HepG2 (cell line): ENCODE results near the gene ZFAND4. TPM values are rescaled to one million over a fixed set of nuclear protein-coding genes. Genes with fewer than 3 reads are reported as not detected.
A peak's percentile ranks its signal among the peaks of the same experiment; 100 is the strongest.

Experiments
- ADNP ChIP-seq: sonication (generic); formaldehyde crosslinking; IDR thresholded peaks from 2 replicates; pipeline ENCODE4 v1.4.0; 2020; ENCODE audit warnings: missing genetic modification reagents
- CHD2 ChIP-seq: IDR thresholded peaks from 2 replicates; pipeline ENCODE4 v1.6.1; 2011; ENCODE audit warnings: low read depth, low read length, improper control_type of control experiment
- DR1 ChIP-seq: sonication (generic); formaldehyde crosslinking; IDR thresholded peaks from 2 replicates; pipeline ENCODE4 v1.8.0; 2021; ENCODE audit warnings: mild to moderate bottlenecking, missing genetic modification reagents, inconsistent platforms
- EHMT2 ChIP-seq: fragments of 200-600 bp; sonication (generic); IDR thresholded peaks from 2 replicates; pipeline ENCODE4 v1.7.0; 2017; ENCODE audit warnings: antibody characterized with exemption, low read depth, low read length, borderline replicate concordance
- IRF2 ChIP-seq: IDR thresholded peaks from 2 replicates; pipeline ENCODE4 v1.6.1; 2018; ENCODE audit warnings: missing genetic modification reagents, missing compliant biosample characterization
- KAT2B ChIP-seq: fragments of 150-350 bp; IDR thresholded peaks from 2 replicates; pipeline ENCODE4 v1.6.1; 2014; ENCODE audit warnings: low read depth, low read length, borderline replicate concordance
- LCORL ChIP-seq, 2 experiments: fragments of 450-650 bp in 1 of 2; sonication (generic) in 1 of 2; formaldehyde crosslinking in 1 of 2; IDR thresholded peaks; 2 replicates each; pipeline versions ENCODE4 v1.5.0 to v1.6.1; 2017 to 2020; ENCODE audit warnings: antibody characterized with exemption in 1 of 2, missing genetic modification reagents in 1 of 2
- MED13 ChIP-seq: sonication (generic); formaldehyde crosslinking; IDR thresholded peaks from 2 replicates; pipeline ENCODE4 v1.5.0; 2020; ENCODE audit warnings: missing genetic modification reagents
- MED8 ChIP-seq: sonication (generic); formaldehyde crosslinking; IDR thresholded peaks from 2 replicates; pipeline ENCODE4 v1.8.1; 2023; ENCODE audit warnings: mild to moderate bottlenecking, missing genetic modification reagents; ENCODE audit not compliant: insufficient replicate concordance
- MEIS1 ChIP-seq: sonication (generic); formaldehyde crosslinking; IDR thresholded peaks from 2 replicates; pipeline ENCODE4 v1.9.0; 2021; ENCODE audit warnings: mild to moderate bottlenecking, missing genetic modification reagents, moderate library complexity, borderline replicate concordance
- MZF1 ChIP-seq: sonication (generic); formaldehyde crosslinking; IDR thresholded peaks from 2 replicates; pipeline ENCODE4 v1.8.1; 2023; ENCODE audit warnings: mild to moderate bottlenecking, missing genetic modification reagents, borderline replicate concordance
- NFATC3 ChIP-seq: sonication (generic); formaldehyde crosslinking; IDR thresholded peaks from 2 replicates; pipeline ENCODE4 v1.5.1; 2020; ENCODE audit warnings: mild to moderate bottlenecking, missing genetic modification reagents
- TAF1 ChIP-seq: sonication (generic); formaldehyde crosslinking; IDR thresholded peaks from 2 replicates; pipeline ENCODE4 v1.4.0; 2020; ENCODE audit warnings: missing genetic modification reagents
- TARDBP ChIP-seq: sonication (generic); formaldehyde crosslinking; IDR thresholded peaks from 2 replicates; pipeline ENCODE4 v1.8.0; 2022; ENCODE audit warnings: mild to moderate bottlenecking, missing genetic modification reagents
- ZKSCAN8 ChIP-seq: IDR thresholded peaks from 2 replicates; pipeline ENCODE4 v1.6.1; 2016; ENCODE audit warnings: borderline replicate concordance, missing genetic modification reagents, missing compliant biosample characterization
- ZMYM3 ChIP-seq: sonication (generic); formaldehyde crosslinking; IDR thresholded peaks from 2 replicates; pipeline ENCODE4 v1.5.1; 2020; ENCODE audit warnings: mild to moderate bottlenecking, missing genetic modification reagents
- ZNF30 ChIP-seq: sonication (generic); formaldehyde crosslinking; IDR thresholded peaks from 2 replicates; pipeline ENCODE4 v1.5.0; 2020; ENCODE audit warnings: mild to moderate bottlenecking, missing genetic modification reagents
- ZNF317 ChIP-seq: sonication (generic); formaldehyde crosslinking; IDR thresholded peaks from 2 replicates; pipeline ENCODE4 v1.5.0; 2020; ENCODE audit warnings: mild to moderate bottlenecking, missing genetic modification reagents
- ZNF598 ChIP-seq: sonication (generic); formaldehyde crosslinking; IDR thresholded peaks from 2 replicates; pipeline ENCODE4 v1.5.1; 2020; ENCODE audit warnings: mild to moderate bottlenecking, missing genetic modification reagents, borderline replicate concordance
- polyA plus RNA-seq, 8 experiments: library from polyadenylated mRNA; depleted of rRNA in 3 of 8; stranded (reverse) in 7 of 8; unstranded in 1 of 8; fragments of >200 nt; fragmentation: Illumina TruSeq in 4 of 8; extraction: Trizol in 4 of 8; gene quantifications; 2 replicates each; pipeline versions ENCODE4 v1.2.1 to v1.2.3, GENCODE V29; 2011 to 2016; ENCODE audit warnings: low read depth in 4 of 8, missing spikeins in 1 of 8, mixed read lengths in 1 of 8; ENCODE audit not compliant: insufficient read depth in 1 of 8
- total RNA-seq, 5 experiments: library from RNA; depleted of rRNA; stranded (reverse); fragments of >200 nt; fragmentation: Illumina TruSeq; extraction: Trizol; gene quantifications; 2 replicates each; pipeline ENCODE4 v1.2.3, GENCODE V29; 2016; ENCODE audit warnings: low read depth in 1 of 5
- TF ChIP-seq, protein P1 (sequence below), 2 experiments: sonication (generic) in 1 of 2; formaldehyde crosslinking in 1 of 2; IDR thresholded peaks; 2 replicates each; pipeline versions ENCODE4 v1.5.1 to v1.6.1; 2011 to 2020; ENCODE audit warnings: borderline replicate concordance in 1 of 2, low read depth in 1 of 2, low read length in 1 of 2, mild to moderate bottlenecking in 1 of 2, missing genetic modification reagents in 1 of 2, moderate library complexity in 1 of 2
- TF ChIP-seq, protein P2 (sequence below): IDR thresholded peaks from 2 replicates; pipeline ENCODE4 v1.6.1; 2016; ENCODE audit warnings: low read depth
- TF ChIP-seq, protein P3 (sequence below): sonication (generic); formaldehyde crosslinking; IDR thresholded peaks from 2 replicates; pipeline ENCODE4 v1.9.0; 2021; ENCODE audit warnings: missing genetic modification reagents, mild to moderate bottlenecking, borderline replicate concordance
- TF ChIP-seq, protein P4 (sequence below): sonication (generic); formaldehyde crosslinking; conservative IDR thresholded peaks from 2 replicates; pipeline ENCODE4 v1.8.0; 2022; ENCODE audit warnings: low read depth, missing genetic modification reagents

Gene ZFAND4
- total and polyA plus RNA-seq, 2 of the 13 experiments (the other 11 are each of a cell fraction or from before 2014, with no cell fraction given) = 2.9 to 9.2 TPM

DNA sequence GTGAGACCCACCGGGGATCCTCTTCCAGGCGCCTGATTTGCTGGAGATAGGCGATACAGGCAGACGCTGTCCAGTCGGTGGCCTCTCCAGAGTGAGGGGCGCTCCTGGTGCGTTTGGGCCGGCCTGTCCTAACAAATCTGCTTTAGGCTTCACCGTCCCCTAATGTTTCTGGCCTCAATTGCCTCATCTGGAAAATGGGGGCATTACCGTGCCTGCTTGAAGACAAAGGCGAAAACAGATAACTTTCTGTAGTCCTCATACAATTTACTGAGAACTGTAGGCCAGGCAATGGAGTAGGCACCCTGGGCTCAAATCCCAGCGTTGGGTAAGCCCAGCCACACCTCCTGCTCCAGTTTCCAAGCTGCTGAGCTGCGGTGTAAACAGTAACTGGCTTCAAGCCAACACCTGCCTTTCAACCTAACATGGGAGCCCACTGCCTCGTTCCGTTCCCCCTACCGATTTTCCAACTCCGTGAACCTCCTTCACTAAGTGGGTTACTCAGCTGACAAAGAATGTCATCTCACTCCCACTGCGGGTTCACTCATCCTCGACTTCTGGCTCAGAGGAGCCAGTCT is 589 bp upstream of the ZFAND4 start (continued):
- TF ChIP-seq ZMYM3 (CRISPR knock-in tag) (peak; percentile 97), NFATC3 (CRISPR knock-in tag) (0 out of 2 replicates have a peak, but pooled peaks have one; percentile 93), ADNP (CRISPR knock-in tag) (peak; percentile 74), LCORL (IDR thresholded peaks at IDR 0.05) (0 out of 2 replicates have a peak, but pooled peaks have one; percentile 69), LCORL (CRISPR knock-in tag; IDR thresholded peaks at IDR 0.05) (no peak), TARDBP (CRISPR knock-in tag) (0 out of 2 replicates have a peak, but pooled peaks have one; percentile 3), EHMT2 (peak; percentile 47; the same call in 1 of the 2 replicates), DR1 (peak; percentile 3; the same call in 1 of the 2 replicates), MEIS1 (CRISPR knock-in tag) (no peak), ZNF317 (CRISPR knock-in tag) (0 out of 2 replicates have a peak, but pooled peaks have one; percentile 67), CHD2 (no peak), MED8 (peak; percentile 64), IRF2 (CRISPR knock-in tag) (0 out of 2 replicates have a peak, but pooled peaks have one; percentile 8), ZNF598 (CRISPR knock-in tag) (peak; percentile 84; the same call in 1 of the 2 replicates), MZF1 (no peak; the same call in 1 of the 2 replicates), ZNF30 (CRISPR knock-in tag) (0 out of 2 replicates have a peak, but pooled peaks have one; percentile 26), ZKSCAN8 (no peak), TAF1 (CRISPR knock-in tag) (peak; percentile 4; the same call in 1 of the 2 replicates), MED13 (CRISPR knock-in tag) (0 out of 2 replicates have a peak, but pooled peaks have one; percentile 6), KAT2B (no peak)
- TF ChIP-seq, protein P1, sequence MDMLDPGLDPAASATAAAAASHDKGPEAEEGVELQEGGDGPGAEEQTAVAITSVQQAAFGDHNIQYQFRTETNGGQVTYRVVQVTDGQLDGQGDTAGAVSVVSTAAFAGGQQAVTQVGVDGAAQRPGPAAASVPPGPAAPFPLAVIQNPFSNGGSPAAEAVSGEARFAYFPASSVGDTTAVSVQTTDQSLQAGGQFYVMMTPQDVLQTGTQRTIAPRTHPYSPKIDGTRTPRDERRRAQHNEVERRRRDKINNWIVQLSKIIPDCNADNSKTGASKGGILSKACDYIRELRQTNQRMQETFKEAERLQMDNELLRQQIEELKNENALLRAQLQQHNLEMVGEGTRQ (IDR thresholded peaks at IDR 0.05; ENCODE audit: low read depth, low read length) = no peak
- TF ChIP-seq, protein P1 (CRISPR knock-in tag; IDR thresholded peaks at IDR 0.05; ENCODE audit: borderline replicate concordance) = 0 out of 2 replicates have a peak, but pooled peaks have one; percentile 9
- TF ChIP-seq, protein P2, sequence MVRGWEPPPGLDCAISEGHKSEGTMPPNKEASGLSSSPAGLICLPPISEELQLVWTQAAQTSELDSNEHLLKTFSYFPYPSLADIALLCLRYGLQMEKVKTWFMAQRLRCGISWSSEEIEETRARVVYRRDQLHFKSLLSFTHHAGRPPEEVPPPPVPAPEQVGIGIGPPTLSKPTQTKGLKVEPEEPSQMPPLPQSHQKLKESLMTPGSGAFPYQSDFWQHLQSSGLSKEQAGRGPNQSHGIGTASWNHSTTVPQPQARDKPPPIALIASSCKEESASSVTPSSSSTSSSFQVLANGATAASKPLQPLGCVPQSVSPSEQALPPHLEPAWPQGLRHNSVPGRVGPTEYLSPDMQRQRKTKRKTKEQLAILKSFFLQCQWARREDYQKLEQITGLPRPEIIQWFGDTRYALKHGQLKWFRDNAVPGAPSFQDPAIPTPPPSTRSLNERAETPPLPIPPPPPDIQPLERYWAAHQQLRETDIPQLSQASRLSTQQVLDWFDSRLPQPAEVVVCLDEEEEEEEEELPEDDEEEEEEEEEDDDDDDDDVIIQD (CRISPR knock-in tag) = no peak
- TF ChIP-seq, protein P3, sequence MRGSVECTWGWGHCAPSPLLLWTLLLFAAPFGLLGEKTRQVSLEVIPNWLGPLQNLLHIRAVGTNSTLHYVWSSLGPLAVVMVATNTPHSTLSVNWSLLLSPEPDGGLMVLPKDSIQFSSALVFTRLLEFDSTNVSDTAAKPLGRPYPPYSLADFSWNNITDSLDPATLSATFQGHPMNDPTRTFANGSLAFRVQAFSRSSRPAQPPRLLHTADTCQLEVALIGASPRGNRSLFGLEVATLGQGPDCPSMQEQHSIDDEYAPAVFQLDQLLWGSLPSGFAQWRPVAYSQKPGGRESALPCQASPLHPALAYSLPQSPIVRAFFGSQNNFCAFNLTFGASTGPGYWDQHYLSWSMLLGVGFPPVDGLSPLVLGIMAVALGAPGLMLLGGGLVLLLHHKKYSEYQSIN (CRISPR knock-in tag) = no peak
- TF ChIP-seq, protein P4, sequence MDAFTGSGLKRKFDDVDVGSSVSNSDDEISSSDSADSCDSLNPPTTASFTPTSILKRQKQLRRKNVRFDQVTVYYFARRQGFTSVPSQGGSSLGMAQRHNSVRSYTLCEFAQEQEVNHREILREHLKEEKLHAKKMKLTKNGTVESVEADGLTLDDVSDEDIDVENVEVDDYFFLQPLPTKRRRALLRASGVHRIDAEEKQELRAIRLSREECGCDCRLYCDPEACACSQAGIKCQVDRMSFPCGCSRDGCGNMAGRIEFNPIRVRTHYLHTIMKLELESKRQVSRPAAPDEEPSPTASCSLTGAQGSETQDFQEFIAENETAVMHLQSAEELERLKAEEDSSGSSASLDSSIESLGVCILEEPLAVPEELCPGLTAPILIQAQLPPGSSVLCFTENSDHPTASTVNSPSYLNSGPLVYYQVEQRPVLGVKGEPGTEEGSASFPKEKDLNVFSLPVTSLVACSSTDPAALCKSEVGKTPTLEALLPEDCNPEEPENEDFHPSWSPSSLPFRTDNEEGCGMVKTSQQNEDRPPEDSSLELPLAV (CRISPR knock-in tag) = no peak
